CD4-positive, alpha-beta T cell treated with Interleukin-4 for 4 hours (primary cell): ENCODE results near the gene CLDN24.

ENCODE experiments used
- DNase-seq: peaks from one replicate; pipeline ENCODE4 v3.0.0-alpha.2; 2020

CLDN24 gene

DNA sequence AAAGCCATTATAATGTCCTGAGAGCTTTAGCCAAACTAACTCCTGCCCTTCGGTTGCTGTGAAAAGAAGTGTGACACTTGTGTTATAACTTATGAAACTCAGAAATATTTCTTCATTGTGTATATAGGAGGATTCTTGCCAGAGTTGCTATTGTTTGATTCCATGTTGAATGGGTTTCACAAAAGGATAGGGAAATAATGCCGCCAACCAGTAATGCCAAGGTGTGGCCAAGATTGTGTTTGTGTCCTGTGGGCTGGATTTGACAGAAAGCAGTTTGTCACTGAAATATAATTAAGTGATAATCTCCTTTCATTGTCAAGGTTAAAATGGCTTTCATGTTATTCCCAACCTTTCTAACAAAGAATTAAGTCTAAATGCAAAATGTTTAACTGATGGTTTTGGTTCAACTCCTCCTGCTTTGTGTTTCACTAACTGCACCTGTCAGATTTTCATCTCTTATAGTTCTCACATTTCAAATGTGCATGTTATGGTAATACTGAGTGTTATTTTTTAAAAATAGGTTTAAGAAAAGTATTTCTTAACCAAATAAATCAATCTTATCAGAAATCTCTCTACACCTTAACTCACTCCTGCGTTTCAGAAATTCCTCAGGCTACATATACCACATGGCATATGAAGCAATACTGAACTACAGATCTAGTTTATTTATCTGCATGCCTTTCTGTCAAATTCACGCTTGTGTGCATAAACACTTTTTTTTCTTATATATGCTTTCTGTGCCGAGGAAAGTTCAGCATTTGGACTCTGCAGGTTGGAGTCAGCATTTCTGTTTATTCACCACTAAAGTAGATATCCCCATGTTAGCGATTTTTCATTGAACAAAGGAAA lies 1.8 kb downstream of the CLDN24 start, which contains the start of gene CLDN22:
Gene CLDN22, minus strand, starts transcription at position 66 of the 849 bp plus-strand sequence. Its CDS starts 58 bp downstream, at position 8.
- DNase-seq: no peak

DNA sequence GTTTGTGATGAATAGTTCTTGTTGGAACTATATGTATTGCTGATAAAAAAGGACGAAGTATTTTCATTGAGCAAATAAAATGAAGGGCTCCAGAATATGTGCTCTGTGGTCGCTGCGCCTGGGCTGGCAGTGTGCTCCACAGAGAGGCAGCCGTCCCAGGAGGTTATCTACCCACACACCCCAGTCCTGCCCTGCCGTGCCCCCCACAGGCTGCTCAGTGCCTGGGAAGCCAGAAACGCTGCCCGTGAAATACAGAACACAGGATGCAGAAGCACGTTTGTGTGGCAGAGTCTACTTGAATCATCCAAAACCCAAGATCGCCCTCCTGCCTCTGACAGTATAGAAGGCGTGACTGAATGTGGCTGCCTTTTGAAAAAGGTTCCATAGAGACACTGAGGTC lies 3.6 kb downstream of the CLDN24 start:
- no peak for DNase-seq

DNA sequence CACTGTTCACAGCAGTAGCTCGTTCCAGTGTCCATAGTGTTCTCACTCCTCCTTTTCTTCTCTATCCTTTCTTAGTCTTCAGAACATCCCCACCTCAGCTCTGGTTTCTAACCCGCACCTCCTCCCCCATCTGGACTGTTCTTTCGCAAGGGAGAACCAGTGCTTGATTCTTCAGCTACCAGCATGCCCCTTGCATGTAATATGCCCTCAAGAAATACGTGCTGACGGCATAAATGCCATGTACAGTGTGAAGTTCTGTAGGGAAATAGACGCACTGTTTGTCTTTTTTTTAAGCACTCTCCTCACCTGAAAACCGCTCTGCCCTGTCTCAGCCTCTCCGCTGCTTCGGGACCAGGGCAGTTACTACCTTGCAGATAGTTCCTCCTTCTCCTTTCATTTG lies 7.4 kb downstream of the CLDN24 start:
- no peak for DNase-seq

DNA sequence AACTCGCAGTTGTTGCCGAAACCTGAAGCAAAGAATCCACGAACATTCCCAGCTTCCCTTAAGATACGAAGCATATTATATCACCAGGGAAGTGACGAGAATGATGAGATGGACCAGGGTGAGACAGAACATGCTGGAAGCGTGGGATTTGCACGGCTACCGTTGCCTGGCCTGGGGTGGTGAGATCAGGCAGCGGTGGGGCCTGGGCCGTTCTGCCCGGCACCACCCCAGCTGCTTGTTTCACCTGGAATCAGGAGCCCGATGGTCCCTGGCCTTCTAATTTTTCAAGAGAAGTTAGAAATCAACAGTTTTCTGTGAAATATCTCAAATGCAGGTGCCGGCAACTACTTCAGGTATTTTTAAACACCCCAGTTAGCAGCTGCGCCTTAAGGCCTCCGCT lies 7.9 kb downstream of the CLDN24 start:
- DNase-seq: no peak

DNA sequence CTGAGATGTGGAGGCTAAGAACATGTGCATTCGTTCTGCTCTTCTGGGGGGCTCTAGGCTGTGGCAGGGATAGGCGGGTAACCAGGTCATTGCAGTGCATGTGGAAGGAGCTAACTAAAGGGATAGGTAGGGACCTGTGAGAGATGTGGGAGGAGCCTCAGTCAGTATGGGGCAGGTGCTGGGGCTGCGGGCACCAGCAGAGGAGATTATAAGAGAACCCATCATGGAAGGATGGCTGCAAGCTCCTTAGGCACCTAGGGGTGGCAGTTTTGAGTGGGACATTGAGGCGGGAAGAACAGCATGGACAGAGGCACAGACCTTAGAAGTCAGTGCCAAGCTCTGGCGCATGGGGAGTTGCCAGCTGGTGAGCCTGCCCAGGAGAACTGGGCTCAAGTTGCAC lies 9.4 kb downstream of the CLDN24 start:
- DNase-seq: no peak

DNA sequence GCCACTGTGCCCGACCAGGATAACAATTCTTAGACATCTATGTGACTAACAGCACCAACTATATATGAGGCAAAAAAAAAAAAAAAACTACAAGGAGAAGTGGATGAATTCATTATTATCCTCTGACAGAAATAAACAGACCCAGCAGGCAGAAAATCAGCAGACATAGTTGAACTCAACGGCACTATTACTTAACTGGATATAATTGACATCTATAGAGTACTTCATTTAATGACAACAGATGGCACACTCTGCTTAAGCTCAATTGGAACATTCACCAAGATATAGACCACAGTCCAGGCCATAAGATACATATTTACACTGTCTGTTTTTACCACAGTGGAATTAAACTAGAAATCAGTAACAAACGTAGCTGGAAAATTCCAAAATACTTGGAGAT lies 15.4 kb downstream of the CLDN24 start:
- no peak for DNase-seq

DNA sequence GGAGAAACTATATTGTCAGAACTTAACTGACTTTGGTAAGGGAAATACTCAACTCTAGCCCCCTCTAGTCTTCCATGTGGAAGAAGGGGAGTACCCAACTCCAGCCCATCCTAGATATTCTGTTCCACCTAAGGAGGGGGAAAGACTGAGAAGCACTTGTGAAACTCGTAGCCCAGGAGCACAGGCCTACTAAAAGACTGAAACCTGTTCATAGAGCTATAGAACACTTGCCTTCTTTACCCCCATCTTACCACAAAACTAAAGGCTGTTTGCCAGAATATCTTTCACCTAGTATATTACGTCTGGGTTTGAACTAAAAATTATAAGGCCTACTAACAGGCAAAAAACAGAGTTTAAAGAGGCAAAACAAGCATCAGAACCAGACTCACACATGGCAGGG lies 17.7 kb downstream of the CLDN24 start:
- DNase-seq: no peak

DNA sequence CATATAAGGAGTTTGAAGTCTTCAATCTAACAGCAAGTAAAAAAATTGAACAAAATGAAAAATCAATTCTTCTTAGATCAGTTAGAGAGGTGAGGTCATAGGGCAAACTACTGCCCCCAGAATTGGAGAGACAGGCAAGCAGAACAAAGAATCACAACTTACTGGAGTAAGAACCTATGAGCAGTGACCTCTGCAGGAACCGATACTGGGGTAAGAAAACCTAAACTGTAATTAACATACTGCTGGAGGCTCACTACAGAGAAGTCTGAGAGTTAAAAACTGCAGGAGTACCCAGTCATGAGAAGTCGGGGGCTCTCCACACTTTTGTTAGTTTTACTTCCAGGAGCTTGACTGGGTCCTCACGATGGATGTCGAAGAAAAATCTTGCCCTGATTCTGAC lies 18.2 kb downstream of the CLDN24 start:
- DNase-seq: no peak

DNA sequence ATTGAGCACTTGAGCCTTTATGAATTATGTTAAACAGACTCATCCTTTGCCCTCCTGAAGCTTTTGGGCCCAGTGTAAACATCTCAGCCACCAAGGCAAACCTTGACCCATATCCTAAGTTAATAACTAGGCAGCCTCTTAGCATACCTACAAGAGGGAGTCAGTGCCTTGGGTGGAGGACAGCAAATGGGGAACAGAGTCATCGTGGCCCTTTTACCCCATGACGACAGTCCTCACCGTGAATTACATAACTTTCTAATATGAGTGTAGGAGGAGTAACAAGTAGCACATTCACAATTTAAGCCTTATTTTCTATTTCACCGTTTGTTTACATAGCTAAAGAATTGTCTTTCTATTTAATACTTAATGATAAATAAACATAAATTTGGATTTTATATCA lies 18.9 kb downstream of the CLDN24 start:
- no peak for DNase-seq

DNA sequence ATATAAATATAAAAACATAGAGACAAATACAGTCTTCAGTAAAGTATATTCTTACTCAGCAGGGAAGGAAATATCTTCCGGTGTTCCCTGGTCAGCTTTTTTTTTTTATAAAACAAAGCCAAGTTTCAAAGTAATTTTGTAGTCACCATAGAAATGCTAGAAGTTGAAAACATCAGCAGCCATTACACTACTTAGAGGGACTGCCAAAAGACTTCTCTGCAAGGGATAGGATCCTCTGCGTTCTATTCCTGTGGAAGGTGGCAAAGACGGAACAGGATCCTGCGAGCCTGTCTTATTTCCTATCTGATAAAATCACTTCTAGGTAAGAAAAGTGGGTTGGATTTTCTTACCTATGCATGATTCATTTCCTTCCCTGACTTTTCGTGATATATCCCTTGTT lies 21.6 kb downstream of the CLDN24 start:
- no peak for DNase-seq

DNA sequence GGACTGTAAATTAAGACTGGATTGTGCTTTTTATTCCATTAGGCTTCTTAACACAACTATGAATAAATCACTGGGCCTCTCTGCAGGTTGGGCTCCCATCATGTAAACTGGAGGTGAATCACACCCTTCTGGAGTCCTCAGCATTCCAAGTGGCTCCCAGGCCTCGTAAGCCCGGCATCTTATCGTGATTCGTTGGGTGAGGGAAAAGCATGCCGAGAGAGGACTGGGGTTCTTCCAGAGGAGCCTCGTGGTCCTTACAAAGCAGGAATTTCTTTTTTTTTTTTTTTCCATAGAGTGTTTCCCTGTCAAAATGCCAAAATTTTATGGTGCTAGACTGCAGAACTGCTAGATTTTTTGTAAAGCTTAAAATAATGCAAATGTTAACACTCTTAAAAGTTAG lies 22.2 kb downstream of the CLDN24 start:
- DNase-seq: no peak

DNA sequence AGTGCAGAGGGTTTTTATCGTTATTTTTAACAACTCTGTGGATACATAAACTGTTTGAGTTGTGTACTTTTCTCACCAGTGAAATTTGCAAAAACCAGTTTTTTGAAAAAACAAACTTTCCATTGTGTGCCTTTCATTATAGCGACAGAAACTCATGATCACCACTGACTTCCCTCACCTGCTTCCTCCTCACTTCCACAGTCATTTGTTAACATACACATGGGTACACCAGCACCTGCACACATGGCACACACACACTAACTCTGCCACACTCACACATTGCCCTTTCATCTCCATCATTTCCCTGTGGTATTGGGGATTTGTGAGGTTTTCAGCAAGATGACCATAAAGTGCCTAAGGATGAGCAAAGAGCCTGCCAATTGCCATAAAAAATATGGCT lies 22.8 kb downstream of the CLDN24 start:
- no peak for DNase-seq

DNA sequence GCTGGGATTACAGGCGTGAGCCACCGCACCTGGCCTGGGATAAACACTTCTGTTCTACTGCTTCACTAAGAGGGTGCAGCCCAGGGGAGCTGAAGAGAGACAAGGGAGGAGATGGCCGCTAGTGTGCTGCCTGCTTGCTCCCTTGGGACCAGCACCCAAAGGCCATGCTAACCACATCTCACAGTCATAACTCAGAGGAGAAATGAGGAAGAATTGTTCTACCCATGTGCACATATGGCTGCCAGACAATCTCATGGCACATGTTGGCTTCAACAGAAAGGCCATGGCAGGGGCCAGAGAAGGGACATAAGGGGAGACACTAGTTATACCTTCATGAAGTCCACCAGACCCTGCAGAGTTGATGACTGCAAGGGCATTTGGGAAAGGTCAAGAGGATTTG lies 24.6 kb downstream of the CLDN24 start:
- DNase-seq: no peak

DNA sequence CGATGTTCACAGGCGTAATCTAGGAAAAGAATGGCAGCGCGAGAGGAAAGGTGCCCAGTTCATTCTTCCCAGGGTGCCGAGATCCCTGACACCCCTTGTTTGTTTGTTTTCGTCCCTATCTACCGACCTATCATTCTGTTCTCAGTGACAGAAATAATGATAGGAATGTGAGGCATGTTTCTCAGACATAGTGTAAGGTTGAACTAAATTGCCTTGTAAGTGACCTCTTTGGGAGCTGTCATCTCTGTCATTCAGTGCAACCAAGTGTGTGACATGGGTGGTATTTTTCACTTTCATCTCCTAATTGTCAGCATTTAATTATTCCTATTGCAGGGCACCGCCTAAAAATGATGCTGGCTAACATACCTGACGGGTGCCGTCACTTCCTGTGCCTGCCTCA lies 26.5 kb downstream of the CLDN24 start:
- no peak for DNase-seq

DNA sequence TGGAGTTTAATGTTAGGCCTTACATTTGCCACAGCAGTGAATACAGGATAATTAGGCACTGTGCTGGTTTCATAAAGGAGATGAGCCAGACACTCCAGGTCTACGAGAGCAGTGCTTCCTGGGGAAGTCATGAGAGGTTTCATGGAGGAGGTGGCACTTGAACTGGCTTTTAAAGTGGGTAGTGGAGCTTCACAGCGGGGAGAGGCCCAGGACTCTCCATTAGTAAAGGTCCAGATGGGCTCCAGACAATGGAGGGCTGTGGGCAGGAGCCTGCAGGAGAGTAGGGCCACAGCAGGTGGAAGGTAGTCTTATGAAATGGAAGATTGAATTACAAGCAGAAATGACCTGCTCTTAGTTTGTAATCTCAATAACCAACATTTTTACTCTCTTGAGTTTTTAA lies 31.2 kb downstream of the CLDN24 start:
- DNase-seq: no peak

DNA sequence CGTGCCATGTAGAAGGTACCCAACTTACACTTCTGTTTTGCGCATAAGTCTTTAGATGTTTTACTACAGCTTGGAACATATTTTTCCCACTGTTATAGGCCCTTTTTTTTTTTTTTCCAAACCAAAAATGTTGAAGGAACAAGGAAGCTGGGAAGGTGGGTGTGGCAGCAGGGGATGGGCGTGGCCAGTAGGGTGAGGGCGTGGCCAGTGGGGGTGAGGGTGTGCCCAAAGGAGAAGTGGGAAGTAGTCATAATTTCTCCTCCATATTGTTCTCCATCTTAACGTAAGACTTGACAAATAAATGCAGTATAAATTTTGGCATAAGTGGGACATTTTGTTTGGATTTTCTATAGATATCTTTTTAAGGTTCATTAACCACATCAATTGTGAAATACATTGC lies 32.5 kb downstream of the CLDN24 start:
- no peak for DNase-seq

DNA sequence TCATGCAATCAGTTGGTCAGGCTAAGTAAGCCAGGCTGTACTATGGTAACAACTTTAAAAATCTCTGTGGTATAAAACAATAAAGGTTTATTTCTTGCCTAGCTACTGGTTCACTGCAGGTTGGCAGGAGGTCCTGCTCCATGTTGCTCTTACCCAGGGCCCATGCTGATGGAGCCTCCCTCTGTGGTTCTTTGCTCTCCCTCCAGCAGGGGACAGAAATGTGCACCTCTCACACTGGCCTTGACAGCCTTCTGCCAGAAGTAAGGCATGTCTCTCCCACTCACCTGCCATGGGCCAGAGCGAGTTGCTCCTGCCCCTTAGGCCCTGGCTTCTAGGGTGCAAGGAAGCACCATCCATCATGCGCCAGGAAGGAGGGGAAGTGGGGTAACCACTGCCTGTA lies 33.3 kb downstream of the CLDN24 start:
- no peak for DNase-seq

DNA sequence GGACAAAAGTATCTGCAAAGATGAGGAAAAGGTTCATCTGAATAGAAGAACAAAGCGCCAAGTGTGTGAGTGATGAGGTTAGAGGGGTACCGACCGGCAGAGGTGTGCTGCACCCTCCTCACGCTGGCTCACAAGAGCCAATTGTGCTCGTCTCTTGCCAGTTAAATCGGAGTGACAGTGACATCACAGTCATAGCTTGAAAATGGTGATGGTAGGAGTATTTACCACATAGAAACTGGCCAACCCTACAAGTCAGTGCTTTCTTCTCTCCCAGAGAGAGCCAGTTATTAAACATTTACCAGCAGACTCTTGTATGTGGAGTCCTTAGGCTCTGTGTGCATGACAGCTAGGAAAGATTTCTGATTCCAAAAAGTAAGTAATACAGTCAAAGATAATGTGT lies 34.5 kb downstream of the CLDN24 start:
- no peak for DNase-seq

DNA sequence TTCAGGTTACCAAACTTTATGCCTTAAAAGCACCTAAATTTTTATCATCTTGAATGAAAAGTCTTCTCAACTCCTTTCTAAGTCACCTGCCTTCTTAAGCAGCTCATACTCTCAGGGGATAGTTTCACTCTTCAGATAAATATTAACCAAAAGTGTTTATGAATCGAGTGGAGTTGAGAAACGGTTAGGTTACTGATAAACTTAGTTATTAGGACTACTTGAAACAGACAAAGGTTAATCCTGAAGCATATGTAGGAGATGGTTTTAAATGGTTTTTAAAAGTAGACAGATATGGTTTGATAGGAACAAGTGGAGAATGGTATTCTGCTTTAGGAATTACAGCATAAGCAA lies 34.9 kb downstream of the CLDN24 start:
- no peak for DNase-seq

DNA sequence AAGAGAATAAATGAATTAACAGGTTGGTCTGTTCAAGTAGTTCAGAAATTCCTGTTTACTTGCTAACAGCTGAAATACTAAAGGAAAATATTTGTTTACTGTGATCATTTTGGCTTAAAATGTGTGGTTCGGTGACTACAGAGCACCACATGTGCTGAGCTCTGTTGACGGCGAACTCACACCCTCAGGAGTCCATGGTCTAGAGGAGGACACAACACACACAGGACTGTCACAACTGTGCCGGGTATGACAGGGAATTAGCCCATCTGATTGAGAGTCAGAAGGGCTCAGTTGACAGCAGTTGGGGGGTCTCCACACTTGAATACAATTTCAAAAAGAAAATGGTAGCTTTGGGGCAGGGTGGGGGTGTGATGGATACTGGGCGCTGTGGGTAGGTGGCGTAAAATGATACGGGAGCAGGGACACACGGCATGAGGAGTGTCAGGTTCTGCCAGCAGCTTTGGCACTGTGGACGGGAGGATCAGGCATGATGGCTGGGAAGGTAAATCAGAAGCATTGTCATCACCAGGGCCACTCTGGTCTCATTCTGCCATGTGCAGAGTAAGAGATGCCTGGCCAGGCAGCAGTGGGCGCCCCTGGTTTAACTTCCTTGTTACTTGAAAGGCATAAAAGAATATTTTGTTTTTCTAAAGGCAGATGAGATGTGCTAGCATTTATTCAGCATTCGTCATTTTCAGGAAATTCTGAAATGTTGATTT lies 35.5 kb downstream of the CLDN24 start:
- DNase-seq: no peak

DNA sequence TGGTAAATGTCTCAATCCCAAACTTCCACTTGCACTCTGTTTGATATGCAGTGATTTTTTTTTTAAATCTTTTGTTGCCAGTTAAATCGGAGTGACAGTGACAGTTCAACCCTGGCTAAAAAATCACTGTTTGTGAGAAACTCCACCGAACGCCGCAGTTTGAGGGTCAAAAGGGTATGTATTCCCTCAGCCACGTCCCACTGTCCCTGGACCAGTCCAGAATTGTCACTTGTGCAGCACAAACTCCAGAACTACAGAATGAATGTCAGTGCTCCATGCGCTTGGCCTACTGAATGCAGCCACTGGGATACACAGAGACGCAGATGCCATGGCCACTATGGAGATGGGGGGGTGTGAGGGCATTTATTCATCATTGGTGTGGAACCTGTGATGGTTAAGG lies 36.3 kb downstream of the CLDN24 start:
- DNase-seq: no peak

DNA sequence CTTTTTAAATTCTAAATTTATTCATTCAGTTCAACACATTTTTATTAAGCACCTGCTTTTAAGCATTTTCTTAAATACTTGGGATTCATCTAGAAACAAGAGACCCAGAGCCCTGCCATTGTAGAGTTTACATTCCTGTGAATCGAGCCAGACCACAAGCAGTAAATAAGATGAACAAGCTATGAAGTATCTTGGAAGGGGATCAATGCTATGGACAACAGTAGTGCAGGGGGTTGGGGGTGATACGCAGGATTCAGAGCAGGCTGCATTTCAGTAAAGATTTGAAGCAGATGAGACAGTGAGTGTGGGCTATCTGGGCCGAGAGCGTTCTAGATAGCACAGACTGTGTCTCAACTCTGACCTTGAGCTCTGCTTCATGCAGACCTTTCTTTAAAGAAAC lies 37.3 kb downstream of the CLDN24 start:
- DNase-seq: no peak

DNA sequence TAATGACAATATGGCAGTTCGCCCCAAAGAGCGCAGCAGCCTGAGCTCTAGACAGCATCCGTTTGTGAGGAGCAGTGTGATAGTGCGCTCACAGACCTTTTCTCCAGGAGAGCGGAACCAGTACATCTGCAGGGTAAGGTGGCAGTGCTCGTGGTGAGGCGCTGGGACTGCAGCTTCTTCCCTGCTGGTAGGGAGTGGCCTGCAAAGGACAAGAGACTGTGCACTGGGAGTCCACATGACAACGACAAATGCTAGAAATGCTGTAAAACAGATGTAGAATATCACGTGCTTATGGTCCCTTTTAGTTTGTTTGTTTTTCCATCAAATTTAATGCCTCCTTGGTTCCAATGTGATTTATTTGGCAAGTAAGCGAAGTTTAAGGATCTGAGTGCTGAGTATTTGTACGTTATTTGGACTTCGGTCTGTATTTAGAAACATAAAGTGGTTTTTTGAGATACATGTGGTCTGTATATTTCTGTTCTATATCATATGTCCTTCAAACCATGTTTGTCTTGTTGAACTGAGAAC lies 37.9 kb downstream of the CLDN24 start:
- no peak for DNase-seq

DNA sequence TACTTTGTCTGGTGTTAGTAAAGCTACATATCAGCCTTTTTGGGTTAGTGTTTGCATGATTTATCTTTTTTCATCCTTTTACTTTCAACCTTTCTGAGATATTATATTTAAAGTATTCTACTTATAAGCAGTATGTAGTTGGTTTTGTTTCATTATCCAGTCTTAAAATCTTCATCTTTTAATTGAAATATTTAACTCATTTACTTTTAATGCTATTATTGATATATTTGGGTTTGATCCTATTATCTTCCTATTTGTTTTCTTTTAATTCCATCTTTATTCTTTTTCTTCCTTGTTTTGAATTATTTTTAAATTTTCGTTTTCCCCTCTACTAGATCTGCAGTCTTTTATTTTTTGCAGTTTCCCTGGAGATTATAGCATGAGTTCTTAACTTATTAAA lies 46.1 kb downstream of the CLDN24 start:
- no peak for DNase-seq
